HepG2 (cell line): Measurements from ENCODE around the gene ZNF175. TPM values are rescaled to one million over a fixed set of nuclear protein-coding genes. Genes with fewer than 3 reads are reported as not detected.
A peak's percentile ranks its signal among the peaks of the same experiment; 100 is the strongest.

Experiments
- GABPA ChIP-seq, 2 experiments: IDR thresholded peaks; 2 replicates each; pipeline ENCODE4 v1.6.1; 2011 to 2016; ENCODE audit warnings: low read depth in 2 of 2, low read length in 1 of 2, missing biosample characterization in 1 of 2, missing genetic modification characterization in 1 of 2
- GMEB2 ChIP-seq: IDR thresholded peaks from 2 replicates; pipeline ENCODE4 v1.6.1; 2016; ENCODE audit warnings: missing biosample characterization, missing genetic modification reagents, low read depth
- IRF9 ChIP-seq: sonication (generic); formaldehyde crosslinking; IDR thresholded peaks from 2 replicates; pipeline ENCODE4 v1.8.0; 2022; ENCODE audit warnings: missing genetic modification reagents, mild to moderate bottlenecking, borderline replicate concordance
- SALL1 ChIP-seq: sonication (generic); formaldehyde crosslinking; IDR thresholded peaks from 2 replicates; pipeline ENCODE4 v1.8.0; 2022; ENCODE audit warnings: mild to moderate bottlenecking, missing genetic modification reagents
- SAP130 ChIP-seq: IDR thresholded peaks from 2 replicates; pipeline ENCODE4 v1.6.1; 2016; ENCODE audit warnings: low read depth
- ZNF292 ChIP-seq: sonication (generic); formaldehyde crosslinking; IDR thresholded peaks from 2 replicates; pipeline ENCODE4 v1.8.1; 2022; ENCODE audit warnings: mild to moderate bottlenecking, low read depth, missing genetic modification reagents, borderline replicate concordance
- polyA plus RNA-seq, 8 experiments: library from polyadenylated mRNA; depleted of rRNA in 3 of 8; stranded (reverse) in 7 of 8; unstranded in 1 of 8; fragments of >200 nt; fragmentation: Illumina TruSeq in 4 of 8; extraction: Trizol in 4 of 8; gene quantifications; 2 replicates each; pipeline versions ENCODE4 v1.2.1 to v1.2.3, GENCODE V29; 2011 to 2016; ENCODE audit warnings: low read depth in 4 of 8, missing spikeins in 1 of 8, mixed read lengths in 1 of 8; ENCODE audit not compliant: insufficient read depth in 1 of 8
- total RNA-seq, 5 experiments: library from RNA; depleted of rRNA; stranded (reverse); fragments of >200 nt; fragmentation: Illumina TruSeq; extraction: Trizol; gene quantifications; 2 replicates each; pipeline ENCODE4 v1.2.3, GENCODE V29; 2016; ENCODE audit warnings: low read depth in 1 of 5
- TF ChIP-seq, protein P1 (sequence below): sonication (generic); formaldehyde crosslinking; IDR thresholded peaks from 2 replicates; pipeline ENCODE4 v1.8.0; 2022; ENCODE audit warnings: mild to moderate bottlenecking, missing genetic modification reagents

The ZNF175 gene
- total and polyA plus RNA-seq, 2 of the 13 experiments (the other 11 are each of a cell fraction or from before 2014, with no cell fraction given), result 1.2 to 1.5 TPM

DNA sequence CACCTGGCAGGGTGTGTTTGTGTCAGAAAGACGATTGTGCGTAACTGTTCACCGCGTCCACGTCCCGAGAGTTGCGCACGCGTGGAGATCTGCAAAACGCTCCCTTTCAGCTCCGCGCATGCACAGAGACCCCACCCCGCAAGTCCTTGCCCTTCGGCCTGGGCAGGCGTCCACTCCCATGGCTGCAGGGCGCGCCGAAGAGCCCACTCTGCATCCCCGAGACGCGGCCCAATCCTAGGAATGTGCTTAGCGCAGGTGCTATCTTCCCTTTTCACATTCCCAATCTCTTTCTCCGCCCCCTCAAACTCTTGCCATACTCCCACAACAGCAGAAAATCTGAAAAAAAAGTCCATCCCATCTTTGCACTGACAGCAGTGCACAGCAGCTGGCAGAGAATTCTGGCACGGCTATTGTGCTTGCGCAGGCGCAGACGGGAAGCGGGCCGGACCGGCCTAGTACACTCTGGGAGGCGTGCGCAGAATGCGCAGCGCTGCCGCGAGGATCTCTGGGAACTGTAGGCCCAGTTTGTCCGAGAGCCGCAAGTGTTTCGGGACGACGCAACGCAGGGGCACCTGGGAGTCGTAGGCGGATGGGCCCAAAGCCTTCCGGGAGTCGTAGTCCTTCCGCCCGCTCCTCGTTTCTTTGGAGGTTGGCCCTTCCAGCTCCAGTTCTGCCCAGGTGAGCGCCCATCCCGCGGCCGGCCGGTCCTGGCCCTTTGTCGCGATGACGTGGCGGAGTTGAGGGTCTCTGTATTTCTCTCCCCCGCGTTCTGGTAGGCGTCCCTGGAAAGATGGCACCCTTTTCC is 23.1 kb downstream of the ZNF175 start (continued):
- TF ChIP-seq GMEB2 (CRISPR knock-in tag) (peak; percentile 82), IRF9 (peak; percentile 23; the same call in 1 of the 2 replicates), ZNF292 (no peak), SALL1 (CRISPR knock-in tag) (peak; percentile 49; the same call in 1 of the 2 replicates), SAP130 (CRISPR knock-in tag) (peak; percentile 64), GABPA (IDR thresholded peaks at IDR 0.05; ENCODE audit: low read depth, low read length) (peak; percentile 52), GABPA (CRISPR knock-in tag; IDR thresholded peaks at IDR 0.05; ENCODE audit: low read depth) (peak; percentile 86)
- TF ChIP-seq, protein P1, sequence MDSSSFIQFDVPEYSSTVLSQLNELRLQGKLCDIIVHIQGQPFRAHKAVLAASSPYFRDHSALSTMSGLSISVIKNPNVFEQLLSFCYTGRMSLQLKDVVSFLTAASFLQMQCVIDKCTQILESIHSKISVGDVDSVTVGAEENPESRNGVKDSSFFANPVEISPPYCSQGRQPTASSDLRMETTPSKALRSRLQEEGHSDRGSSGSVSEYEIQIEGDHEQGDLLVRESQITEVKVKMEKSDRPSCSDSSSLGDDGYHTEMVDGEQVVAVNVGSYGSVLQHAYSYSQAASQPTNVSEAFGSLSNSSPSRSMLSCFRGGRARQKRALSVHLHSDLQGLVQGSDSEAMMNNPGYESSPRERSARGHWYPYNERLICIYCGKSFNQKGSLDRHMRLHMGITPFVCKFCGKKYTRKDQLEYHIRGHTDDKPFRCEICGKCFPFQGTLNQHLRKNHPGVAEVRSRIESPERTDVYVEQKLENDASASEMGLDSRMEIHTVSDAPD (CRISPR knock-in tag), result no peak
